GM21367 (cell line): ENCODE data around the gene LGALS9.
"Not testable (repeated sequence)": the region's sequence is repeated elsewhere in the genome, so short reads cannot be mapped to it uniquely, and the experiment has no call there.

Experiments used
- ATAC-seq: cut with Tn5 transposase; IDR thresholded peaks from one replicate; pipeline ENCODE4 v1.9.1; 2021; ENCODE audit not compliant: unreplicated experiment

Gene LGALS9

DNA sequence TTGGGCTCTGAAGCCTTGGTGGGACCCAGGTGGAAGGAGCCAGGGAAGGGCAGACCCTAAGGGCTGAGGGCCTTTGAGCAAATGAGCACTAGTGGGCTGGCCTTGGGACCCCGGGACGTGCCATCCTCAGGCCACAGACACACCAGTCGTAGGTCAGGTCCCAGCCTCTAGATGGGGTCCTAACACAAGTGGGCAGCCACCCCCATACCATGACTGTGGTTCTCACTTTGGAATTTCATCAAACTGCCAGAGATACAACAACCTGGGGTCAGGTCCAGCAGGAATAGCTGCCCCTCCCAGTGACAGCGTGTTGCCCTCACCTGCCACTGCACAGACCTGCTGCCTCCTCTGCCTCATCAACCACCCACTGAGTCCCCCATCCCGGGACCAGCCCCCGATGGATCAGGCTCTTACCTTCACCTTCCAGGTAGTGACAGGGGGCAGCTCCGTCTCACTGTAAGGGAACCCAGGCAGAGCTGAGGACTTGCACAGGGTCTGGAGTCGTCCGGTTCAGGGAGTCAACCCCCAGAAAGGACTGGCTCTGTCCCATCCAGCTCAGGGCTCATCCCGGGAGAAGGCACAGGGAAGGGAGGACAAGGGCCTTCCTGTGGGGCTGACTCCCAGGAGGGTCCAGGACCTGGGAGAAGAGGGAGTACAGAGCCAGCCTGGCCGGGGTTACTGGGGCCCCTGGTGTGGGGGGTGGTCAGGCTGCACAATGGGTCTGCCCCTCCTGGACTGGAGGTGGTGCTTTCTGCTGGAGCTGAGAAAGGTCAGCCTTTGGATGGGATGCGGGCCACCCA, 40.0 kb downstream of the LGALS9 start:
- no peak for ATAC-seq

DNA sequence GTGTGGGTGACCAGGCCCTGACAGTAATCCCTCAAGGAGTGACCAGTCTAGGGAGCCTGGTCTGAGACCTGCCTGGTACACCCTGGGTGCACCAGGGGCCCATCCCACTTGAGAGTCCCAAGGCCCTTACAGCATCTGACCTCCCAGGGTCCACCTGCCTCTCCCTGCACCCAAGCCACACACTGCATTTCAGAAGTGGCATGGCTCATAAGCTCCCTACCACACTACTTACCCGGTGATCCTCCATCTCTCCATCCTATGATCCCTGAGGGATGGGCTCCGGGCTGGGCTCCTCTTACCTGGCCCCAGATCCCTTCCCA, 40.6 kb downstream of the LGALS9 start:
- ATAC-seq = no peak

DNA sequence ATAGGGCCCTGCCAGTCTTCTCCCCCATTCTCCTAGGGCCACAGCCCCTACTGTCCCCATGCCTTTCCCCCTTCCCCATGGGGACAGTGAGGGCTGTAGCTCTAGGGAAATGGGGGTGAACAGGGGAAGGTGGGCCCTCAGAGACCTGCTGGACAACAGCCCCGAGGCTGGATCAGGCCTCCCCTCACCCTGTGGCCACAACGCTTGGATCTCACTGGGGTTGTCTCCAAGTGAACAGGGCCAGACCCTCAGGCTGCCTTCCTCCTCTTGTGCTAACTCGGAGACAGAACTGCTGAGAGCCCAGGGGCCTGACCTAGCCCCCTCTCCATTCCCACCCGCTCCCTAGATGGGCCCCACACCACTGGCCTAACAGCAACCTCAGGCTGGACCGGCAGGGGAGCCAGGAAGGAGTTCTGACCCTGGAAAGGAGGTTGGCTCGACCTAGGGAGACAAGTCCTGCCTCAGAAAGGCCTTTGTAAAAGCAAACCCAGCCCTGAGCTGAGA, 41.0 kb downstream of the LGALS9 start:
- ATAC-seq = not testable (repeated sequence)

DNA sequence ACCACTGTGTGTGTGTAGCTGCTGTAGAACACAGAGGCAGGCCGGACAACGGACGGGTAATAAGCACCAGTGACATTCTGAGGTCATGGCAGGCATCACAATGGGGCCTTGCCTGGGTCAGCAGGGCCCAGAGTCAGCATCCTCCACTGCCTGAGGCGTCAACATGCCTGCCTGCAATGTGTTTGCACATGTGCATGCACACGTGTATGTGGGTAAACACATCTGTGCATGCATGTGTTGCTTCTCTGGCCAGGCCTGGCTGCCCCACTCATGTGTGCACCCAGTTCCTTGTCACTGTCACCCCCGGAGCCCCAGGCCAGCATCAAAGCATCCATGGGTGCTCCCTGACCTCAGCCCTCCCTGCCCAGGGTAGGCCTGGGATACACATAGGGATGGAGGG, 43.3 kb downstream of the LGALS9 start:
- ATAC-seq = no peak

DNA sequence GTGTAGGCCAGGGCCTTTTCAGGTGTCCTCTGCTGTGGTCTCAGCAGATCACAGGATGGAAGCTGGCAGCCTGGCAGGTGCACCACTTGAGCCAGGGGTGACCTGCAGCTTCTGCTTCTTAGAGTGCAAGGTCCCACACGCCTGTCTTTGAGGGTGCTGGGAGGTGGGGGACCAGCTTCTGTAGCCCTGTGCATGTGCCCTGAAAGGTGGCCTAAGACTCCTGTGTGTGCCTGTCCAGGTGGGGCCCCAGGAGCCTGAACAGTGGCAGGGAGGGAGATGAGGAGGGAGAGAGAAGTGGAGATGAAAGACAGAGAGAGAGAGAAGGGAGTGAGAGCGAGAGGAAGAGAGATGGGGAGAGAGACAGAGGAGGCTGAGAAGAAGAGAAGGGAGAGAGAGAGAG, 46.2 kb downstream of the LGALS9 start:
- ATAC-seq = no peak

DNA sequence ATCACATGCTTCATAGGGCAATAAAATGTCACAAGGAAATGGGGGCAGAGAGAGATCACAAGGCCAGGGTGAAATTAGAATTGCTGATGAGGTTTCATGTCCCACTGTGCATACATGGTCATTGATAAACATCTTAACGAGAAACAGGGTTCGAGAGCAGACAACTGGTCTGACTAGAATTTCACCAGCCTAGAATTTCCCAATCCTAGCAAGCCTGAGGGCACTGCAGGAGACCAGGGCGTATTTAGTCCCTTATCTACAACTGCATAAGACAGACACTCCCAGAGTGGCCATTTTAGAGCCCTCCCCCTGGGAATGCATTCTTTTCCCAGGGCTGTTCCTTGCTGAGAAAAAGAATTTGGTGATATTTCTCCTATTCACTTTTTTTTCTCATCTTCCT, 55.3 kb downstream of the LGALS9 start:
- ATAC-seq = not testable (repeated sequence)

DNA sequence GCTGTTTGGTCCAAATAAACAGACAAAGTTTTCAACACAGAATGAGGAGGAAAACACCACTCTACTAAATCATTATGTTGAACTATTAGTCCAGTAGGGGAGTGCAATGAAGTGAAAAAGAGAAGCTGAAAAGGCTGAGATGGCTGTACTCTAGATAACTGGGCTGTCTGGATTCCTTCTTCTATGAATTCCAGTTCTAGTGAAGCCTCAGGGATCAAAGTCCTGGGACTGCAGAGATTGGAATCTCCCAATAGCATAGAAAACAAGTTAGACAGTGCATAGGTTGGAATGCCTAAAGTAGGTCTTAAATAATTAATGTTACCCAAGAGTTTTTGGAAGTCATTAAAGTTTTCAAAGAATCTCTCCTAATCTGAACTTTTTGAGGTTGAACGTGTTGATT, 59.9 kb downstream of the LGALS9 start:
- ATAC-seq = no peak

DNA sequence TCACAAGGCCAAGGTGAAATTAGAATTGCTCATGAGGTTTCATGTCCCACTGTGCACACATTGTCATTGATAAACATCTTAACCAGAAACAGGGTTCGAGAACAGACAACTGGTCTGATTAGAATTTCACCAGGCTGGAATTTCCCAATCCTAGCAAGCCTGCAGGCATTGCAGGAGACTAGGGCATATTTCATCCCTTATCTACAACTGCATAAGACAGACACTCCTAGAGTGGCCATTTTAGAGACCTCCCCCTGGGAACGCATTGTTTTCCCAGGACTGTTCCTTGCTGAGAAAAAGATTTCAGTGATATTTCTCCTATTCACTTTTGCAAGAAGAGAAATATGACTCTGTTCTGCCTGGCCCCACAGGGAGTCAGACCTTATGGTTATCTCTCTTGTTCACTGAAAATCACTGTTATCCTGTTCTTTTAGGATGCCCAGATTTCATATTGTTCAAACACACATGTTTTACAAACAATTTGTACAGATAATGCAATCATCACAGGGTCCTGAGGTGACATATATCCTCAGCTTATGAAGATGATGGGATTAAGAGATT, 64.3 kb downstream of the LGALS9 start:
- not testable (repeated sequence) for ATAC-seq
